Stimulated activated CD8-positive, alpha-beta memory T cell treated with anti-CD3 and anti-CD28 coated beads, Interleukin-12 subunit alpha, Interleukin-12 subunit beta, amount 100 ng/mL, for 4 hours (primary cell): ENCODE data around the gene NLGN1.
"Not testable (repeated sequence)": the region's sequence is repeated elsewhere in the genome, so short reads cannot be mapped to it uniquely, and the experiment has no call there.

Experiments
- DNase-seq: peaks from one replicate; pipeline ENCODE4 v3.0.0-alpha.2; 2020; ENCODE audit warnings: low read depth

NLGN1 gene

DNA sequence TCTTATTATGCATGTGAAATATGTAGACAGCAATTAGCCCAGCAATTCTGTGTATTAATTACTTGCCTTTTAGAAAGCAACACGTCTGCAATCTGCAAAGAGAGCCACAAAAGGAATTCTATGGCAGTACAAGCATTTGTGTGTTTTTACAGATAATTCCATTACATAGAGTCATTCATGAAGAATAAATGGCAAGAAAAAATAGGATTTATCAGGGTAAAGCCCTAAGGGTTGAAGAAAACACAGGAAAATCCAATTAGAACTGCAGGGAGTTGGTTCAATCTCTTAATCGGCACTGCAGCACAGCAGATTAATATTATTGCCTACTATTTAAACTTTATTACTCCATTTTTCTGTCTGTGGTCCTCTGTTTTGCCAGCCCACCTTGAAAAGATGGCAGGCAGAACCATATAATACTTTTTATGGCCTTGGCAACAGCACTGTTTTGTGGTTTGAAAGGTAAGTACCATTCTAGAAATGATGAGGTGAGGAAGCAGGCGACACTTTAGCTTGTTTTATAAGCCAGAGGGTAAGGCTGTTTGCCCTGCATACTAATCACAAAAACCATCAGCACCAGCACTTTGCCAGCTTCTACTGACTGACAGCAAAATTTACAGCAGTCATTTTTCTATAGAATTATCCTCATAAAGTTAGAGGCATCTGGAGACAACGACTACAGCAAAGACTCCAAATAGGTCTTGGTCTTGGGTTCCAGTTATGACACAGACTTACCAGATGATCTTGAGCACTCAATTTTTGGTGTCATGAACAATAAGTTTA lies 823.4 kb downstream of the NLGN1 start:
- no peak for DNase-seq

DNA sequence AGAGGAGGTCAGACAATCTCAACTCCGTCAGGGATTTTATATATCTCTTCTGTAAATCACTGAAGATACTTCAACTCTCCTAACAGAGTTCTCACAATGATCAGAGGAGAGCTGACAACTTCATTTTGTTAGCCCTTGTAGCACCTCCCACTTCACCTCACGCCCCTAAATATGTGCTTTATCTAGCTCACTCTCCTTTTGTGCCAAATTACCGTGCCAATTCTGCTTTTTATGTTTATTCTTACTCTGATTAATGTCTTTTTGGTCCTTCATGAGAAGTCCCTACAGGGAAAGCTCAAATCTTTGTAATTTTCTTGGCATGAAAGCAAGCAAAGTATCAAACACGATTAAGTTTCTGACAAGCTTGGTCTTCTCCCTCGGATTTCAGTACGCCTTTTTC lies 825.5 kb downstream of the NLGN1 start:
- no peak for DNase-seq

- no peak for DNase-seq
Measured at GRCh38 chr3:174223626-174224025, 826.1 kb downstream of the NLGN1 start.

GRCh38 chr3:174229916-174230315 lies 832.4 kb downstream of the NLGN1 start:
- no peak for DNase-seq

DNA sequence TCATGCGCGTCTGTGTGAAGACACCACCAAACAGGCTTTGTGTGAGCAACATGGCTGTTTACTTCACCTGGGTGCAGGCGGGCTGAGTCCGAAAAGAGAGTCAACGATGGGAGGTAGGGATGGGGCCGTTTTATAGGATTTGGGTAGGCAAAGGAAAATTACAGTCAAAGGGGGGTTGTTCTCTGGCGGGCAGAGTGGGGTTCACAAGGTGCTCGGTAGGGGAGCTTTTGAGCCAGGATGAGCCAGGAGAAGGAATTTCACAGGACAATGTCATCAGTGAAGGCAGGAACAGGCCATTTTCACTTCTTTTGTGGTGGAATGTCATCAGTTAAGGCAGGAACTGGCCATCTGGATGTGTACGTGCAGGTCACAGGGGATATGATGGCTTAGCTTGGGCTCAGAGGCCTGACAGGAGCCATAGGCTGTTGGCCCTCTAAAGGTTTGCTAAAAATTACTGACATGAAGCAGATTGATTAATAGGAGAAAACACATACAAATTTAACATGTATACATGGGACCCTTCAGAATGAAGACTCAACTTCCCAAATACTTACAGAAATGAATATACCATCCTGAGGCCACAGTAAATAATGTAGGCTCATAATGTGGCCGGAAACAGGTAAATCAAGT lies 834.6 kb downstream of the NLGN1 start:
- DNase-seq = not testable (repeated sequence)

- DNase-seq = no peak
Measured at GRCh38 chr3:174232658-174233429, 835.3 kb downstream of the NLGN1 start.

- DNase-seq = no peak
Measured at GRCh38 chr3:174233511-174233910, 836.0 kb downstream of the NLGN1 start.

- no peak for DNase-seq
Measured at GRCh38 chr3:174242311-174243041, 844.9 kb downstream of the NLGN1 start.

- DNase-seq = no peak
Measured at GRCh38 chr3:174243171-174243570, 845.6 kb downstream of the NLGN1 start.

DNA sequence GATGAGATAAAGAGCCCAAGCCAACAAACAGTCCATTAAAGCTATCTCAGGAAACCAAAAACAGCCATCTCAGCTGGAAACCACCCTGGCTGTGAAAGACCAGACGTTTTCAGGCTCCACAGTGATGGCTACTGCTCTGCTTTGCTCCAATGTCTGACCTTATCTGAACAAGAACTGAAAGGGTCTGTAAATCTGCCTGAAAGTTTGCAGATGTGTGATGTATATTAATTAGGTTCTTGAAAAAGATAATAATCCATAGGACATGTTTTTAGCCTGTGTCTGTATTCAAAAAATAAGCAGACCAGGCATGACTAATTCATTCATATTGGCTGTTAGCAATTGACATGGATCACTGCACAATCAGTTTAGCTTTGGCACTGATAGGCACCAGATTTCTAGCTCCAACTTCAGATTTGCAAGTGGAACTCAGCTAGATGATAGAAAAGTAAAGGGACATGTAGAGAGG lies 850.2 kb downstream of the NLGN1 start:
- DNase-seq = no peak

- DNase-seq = no peak
Measured at GRCh38 chr3:174251681-174252080, 854.1 kb downstream of the NLGN1 start.

- no peak for DNase-seq
Measured at GRCh38 chr3:174253196-174253823, 855.8 kb downstream of the NLGN1 start.

GRCh38 chr3:174253940-174254339 lies 856.4 kb downstream of the NLGN1 start:
- no peak for DNase-seq

- DNase-seq = no peak
Measured at GRCh38 chr3:174255454-174255853, 857.9 kb downstream of the NLGN1 start.

DNA sequence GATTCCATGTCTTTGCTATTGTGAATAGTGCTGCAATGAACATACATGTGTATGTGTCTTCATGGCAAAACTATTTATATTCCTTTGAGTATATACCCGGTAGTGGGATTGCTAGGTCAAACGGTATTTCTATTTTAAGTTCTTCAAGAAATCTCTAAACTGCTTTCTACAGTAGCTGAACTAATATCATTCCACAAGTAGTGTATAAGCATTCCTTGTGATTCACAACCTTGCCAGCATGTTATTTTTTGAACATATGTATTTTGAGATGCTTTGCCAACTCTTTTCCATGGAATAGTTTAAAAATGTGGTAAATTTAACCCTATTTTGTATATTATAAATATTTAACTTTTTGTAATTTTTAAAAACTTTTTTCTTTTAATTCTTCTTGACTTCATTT lies 868.9 kb downstream of the NLGN1 start:
- no peak for DNase-seq

- DNase-seq = no peak
Measured at GRCh38 chr3:174268061-174268460, 870.5 kb downstream of the NLGN1 start.

DNA sequence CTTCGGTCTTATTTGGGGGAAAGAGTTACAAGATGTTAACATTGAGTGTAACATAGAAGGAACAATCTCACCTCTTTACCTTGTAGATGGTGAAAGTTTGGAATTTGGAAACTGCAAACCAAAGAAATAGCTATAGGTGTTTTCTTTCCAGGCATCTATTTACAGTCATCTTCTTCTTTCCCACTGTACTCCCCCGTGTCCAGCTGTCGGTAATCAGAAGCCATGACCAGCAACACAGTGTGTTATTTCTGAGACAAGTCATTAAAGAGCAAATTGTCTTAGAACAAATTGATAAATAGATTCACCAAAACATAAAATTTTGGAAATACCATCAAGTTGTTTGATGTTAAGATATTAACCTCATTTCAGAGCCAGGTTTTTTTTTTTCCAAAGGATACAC lies 871.0 kb downstream of the NLGN1 start:
- DNase-seq = no peak

DNA sequence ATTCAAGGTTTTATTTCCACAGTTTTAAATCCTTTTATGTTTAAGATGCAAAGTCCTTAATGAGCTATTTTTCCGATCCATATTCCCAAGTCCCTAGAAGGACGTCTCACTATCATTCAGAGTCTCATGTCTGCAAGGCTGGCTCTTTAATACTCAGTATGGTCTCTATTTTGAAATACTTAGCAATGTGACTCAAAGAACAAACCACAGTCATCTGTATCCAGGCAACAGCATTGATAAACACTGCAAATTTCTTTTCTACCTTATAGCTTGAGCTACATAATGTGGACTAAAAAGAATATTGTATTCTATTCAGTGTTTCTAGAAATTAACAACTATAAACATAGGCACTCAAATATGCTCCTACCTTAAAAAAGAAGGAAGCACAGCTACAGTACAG lies 873.3 kb downstream of the NLGN1 start:
- DNase-seq = no peak

DNA sequence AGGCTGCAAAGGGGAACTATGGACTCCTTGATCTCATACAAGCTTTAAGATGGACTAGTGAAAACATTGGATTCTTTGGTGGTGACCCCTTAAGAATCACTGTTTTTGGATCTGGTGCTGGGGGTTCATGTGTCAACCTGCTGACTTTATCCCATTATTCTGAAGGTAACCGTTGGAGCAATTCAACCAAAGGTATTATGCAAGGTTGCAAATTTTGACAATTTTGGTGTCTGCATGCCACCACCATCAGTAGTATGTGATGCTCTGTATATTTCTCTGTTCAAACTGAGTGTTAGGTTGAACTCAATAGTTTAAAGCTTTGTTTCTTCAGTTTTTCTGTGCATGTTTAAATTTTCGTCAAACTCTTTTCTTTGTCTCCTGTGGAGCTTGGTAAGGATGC lies 877.8 kb downstream of the NLGN1 start:
- no peak for DNase-seq

GRCh38 chr3:174276826-174277225 lies 879.3 kb downstream of the NLGN1 start:
- no peak for DNase-seq

DNA sequence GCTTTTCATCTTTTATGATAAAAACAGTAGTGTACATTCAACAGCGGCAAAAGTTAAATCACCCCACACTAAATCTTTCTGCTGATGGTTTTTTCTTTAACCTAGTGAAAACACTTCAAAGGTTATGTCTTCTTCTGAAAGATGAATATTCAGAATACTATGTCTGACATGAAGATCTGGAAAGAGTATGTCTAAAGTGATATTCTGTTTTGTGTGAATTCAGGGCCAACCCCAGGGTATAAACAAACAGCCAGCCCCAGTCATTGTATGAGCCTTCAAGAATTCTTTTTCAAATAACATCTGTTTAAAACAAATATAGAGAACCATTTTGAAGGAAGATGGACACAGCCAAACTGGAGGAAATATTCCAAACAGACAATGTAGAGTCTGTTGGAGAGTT lies 880.5 kb downstream of the NLGN1 start:
- no peak for DNase-seq

DNA sequence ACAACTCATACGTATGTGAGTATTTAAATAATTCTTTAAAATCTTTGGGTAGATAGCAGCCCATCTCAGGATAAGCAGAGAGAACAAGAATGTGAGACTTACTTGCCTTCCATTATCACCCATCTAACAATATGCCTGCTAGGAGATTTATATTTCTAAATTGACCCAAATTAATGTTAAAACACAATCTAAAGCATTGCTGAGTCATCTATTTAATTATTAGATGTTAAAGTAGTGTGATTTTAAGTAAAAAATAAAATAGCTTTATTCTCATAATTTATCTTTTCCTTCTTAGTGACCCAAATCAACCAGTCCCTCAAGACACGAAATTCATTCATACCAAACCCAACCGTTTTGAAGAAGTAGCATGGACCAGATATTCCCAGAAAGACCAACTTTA lies 882.6 kb downstream of the NLGN1 start:
- DNase-seq = no peak
